ENCODE measurements around the gene DOK6. TPM values are rescaled to one million over a fixed set of nuclear protein-coding genes. Genes with fewer than 3 reads are reported as not detected.

DOK6 gene
- total RNA-seq, 1 donor, result 2.2 TPM

DNA sequence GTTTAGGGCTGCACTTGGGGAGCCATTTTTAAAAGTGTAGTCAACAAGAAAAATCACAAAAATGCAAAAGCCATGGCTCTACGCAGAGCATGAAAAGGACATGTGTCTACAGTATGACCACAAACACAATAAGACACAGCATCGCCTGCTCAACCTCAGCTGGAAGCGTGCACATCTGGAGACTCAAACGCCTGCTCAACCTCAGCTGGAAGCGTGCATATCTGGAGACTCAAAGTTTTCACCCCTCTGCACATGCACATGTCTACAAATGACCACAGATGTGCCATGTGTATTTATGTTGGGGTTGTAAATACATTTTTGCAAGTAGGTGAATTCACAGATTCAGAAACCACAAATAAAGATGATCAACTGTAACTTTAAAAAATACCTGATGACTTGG is 196.9 kb downstream of the DOK6 start:
- Histone ChIP-seq H3K27me3 (ENCODE audit: insufficient read depth, low read length) (no peaks in the 10 kb centered on the region), H3K9me3 (ENCODE audit: low read depth, low read length) (no peaks in the 10 kb centered on the region), H3K4me1 (ENCODE audit: insufficient read depth, low read length) (no peaks in the 10 kb centered on the region), H3K4me3 (ENCODE audit: low read length) (no peak overlapping the region)

DNA sequence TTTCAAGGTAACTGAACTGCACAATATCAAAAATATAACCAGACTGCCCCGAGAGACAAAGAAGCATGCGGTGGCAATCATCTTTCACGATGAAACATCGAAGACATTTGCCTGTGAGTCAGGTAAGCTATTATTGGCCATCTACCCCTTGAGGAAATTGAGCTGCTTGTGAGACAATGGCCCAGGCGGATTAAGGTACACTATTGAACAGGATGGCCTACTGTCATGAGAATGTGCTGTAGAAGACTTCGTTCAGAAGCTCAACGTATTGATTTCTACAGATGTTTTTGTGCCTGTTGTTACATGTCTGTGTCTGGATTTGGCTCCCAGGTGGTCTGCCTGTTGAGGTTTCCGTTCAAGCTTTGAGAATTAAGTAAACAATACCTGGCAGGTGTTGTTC is 198.7 kb downstream of the DOK6 start:
- Histone ChIP-seq H3K4me1 (ENCODE audit: insufficient read depth, low read length) (no peaks in the 10 kb centered on the region), H3K9me3 (ENCODE audit: low read depth, low read length) (no peaks in the 10 kb centered on the region), H3K27me3 (ENCODE audit: insufficient read depth, low read length) (no peaks in the 10 kb centered on the region), H3K4me3 (ENCODE audit: low read length) (no peak overlapping the region)

GRCh38 chr18:69612242-69612641 is 211.6 kb downstream of the DOK6 start:
- no peak overlapping the region for H3K4me3 ChIP-seq (ENCODE audit: low read length)
- H3K9me3 ChIP-seq (ENCODE audit: low read depth, low read length), result no peaks in the 10 kb centered on the region
- H3K27me3 ChIP-seq (ENCODE audit: insufficient read depth, low read length), result no peaks in the 10 kb centered on the region
- no peaks in the 10 kb centered on the region for H3K4me1 ChIP-seq (ENCODE audit: insufficient read depth, low read length)

DNA sequence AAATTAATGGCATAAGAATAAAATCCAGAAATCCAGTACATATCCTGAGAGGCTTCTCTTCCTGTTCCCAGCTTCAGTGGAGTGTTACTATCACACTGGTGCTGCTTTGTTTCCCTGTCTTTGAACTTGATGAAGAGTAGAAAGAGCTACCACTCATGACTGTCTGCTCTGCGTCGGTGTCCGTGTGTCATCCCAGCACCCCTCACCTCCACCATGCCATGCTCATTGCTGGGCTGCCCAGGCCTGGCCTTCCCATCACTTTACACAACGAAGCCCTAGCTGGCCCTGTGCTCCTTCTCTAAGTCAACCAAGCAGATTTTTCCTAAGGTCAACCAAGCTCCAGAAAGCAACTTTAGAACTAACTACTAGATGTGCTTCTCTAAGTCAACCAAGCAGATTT is 215.4 kb downstream of the DOK6 start:
- no peaks in the 10 kb centered on the region for H3K4me1 ChIP-seq (ENCODE audit: insufficient read depth, low read length)
- no peaks in the 10 kb centered on the region for H3K9me3 ChIP-seq (ENCODE audit: low read depth, low read length)
- H3K27me3 ChIP-seq (ENCODE audit: insufficient read depth, low read length), result no peaks in the 10 kb centered on the region
- H3K4me3 ChIP-seq (ENCODE audit: low read length), result no peak overlapping the region

DNA sequence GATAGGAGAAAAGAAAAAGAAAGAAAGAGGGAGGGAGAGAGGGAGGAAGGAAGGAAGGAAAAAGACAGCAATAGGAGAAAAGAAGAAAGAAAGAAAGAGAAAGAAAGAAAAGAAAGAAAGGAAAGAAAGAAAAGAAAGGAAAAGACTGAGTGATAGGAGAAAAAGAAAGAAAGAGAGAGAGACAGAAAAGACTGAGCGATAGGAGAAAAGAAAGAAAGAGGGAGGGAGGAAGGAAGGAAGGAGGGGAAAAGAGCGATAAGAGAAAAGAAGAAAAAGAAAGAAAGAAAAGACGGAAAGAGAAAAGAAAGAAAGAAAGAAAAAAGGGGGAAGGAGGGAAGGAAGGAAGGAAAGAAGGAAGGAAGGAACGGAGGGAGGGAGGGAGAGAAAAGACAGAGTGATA is 216.7 kb downstream of the DOK6 start:
- H3K4me1 ChIP-seq (ENCODE audit: insufficient read depth, low read length), result no peaks in the 10 kb centered on the region
- no peaks in the 10 kb centered on the region for H3K9me3 ChIP-seq (ENCODE audit: low read depth, low read length)
- H3K4me3 ChIP-seq (ENCODE audit: low read length), result no peak overlapping the region
- no peaks in the 10 kb centered on the region for H3K27me3 ChIP-seq (ENCODE audit: insufficient read depth, low read length)

- no peak overlapping the region for H3K4me3 ChIP-seq (ENCODE audit: low read length)
- no peaks in the 10 kb centered on the region for H3K9me3 ChIP-seq (ENCODE audit: low read depth, low read length)
- no peaks in the 10 kb centered on the region for H3K27me3 ChIP-seq (ENCODE audit: insufficient read depth, low read length)
- no peaks in the 10 kb centered on the region for H3K4me1 ChIP-seq (ENCODE audit: insufficient read depth, low read length)
Measured at GRCh38 chr18:69617888-69618287, 217.2 kb downstream of the DOK6 start.

- H3K4me3 ChIP-seq (ENCODE audit: low read length), result no peak overlapping the region
- H3K9me3 ChIP-seq (ENCODE audit: low read depth, low read length), result no peaks in the 10 kb centered on the region
- H3K4me1 ChIP-seq (ENCODE audit: insufficient read depth, low read length), result no peaks in the 10 kb centered on the region
- H3K27me3 ChIP-seq (ENCODE audit: insufficient read depth, low read length), result no peaks in the 10 kb centered on the region
Measured at GRCh38 chr18:69622184-69622583, 221.5 kb downstream of the DOK6 start.

GRCh38 chr18:69622961-69623360 is 222.3 kb downstream of the DOK6 start:
- no peaks in the 10 kb centered on the region for H3K9me3 ChIP-seq (ENCODE audit: low read depth, low read length)
- no peaks in the 10 kb centered on the region for H3K27me3 ChIP-seq (ENCODE audit: insufficient read depth, low read length)
- H3K4me1 ChIP-seq (ENCODE audit: insufficient read depth, low read length), result no peaks in the 10 kb centered on the region
- no peak overlapping the region for H3K4me3 ChIP-seq (ENCODE audit: low read length)

DNA sequence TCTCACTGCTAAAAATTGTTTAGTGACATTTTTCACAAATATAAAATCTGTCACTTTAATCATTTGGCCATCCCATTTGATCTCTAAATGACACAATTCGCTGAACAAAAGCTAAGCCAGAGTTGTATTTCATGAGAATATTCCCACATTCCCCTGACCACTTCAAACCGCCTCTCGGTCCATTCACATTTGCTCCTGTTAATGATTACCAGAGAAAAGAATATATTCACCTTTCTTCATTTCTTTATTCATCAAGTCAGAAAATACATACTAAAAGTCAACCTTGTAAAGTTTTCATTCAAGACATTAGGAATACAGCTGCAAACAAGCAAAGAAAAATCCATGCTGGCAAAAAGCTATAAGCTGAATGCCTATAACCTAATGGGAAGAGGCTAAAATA is 225.5 kb downstream of the DOK6 start:
- no peaks in the 10 kb centered on the region for H3K4me1 ChIP-seq (ENCODE audit: insufficient read depth, low read length)
- no peak overlapping the region for H3K4me3 ChIP-seq (ENCODE audit: low read length)
- no peaks in the 10 kb centered on the region for H3K27me3 ChIP-seq (ENCODE audit: insufficient read depth, low read length)
- H3K9me3 ChIP-seq (ENCODE audit: low read depth, low read length), result no peaks in the 10 kb centered on the region

- Histone ChIP-seq H3K27me3 (ENCODE audit: insufficient read depth, low read length) (peaks cover 2% of the 10 kb centered on the region), H3K4me3 (ENCODE audit: low read length) (no peak overlapping the region), H3K4me1 (ENCODE audit: insufficient read depth, low read length) (no peaks in the 10 kb centered on the region), H3K9me3 (ENCODE audit: low read depth, low read length) (no peaks in the 10 kb centered on the region)
Measured at GRCh38 chr18:69626643-69627242, 226.1 kb downstream of the DOK6 start.

DNA sequence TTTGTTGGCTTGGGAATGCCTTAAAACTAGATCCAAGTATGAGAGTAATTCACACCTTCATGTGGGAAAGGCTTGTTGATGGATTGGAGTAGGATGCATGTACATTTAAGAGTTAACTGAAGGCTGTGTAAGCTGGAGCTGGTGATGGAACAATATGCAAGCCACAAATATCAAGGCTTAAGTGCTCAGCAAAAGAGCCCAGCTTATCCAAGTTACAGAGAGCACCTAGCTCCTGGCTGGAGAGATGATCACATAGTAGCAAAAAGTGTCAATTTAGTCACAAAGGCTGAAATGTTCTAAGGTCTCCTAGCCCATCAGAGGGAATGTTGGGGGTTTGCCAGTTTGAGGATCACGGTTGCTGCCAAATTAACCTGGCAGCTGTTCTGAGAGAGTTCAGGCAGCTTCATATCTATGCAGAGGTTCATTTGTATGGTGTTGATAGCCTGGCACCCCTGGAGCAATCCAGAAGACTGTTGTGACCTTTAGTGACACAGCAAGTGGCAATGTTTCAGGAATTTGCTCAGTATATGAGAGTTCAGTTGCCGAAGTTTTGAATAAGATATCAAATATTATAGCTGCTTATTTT is 228.2 kb downstream of the DOK6 start:
- no peaks in the 10 kb centered on the region for H3K9me3 ChIP-seq (ENCODE audit: low read depth, low read length)

GRCh38 chr18:69631281-69631680 is 230.6 kb downstream of the DOK6 start:
- Histone ChIP-seq H3K4me1 (ENCODE audit: insufficient read depth, low read length) (no peaks in the 10 kb centered on the region), H3K9me3 (ENCODE audit: low read depth, low read length) (no peaks in the 10 kb centered on the region), H3K4me3 (ENCODE audit: low read length) (no peak overlapping the region), H3K27me3 (ENCODE audit: insufficient read depth, low read length) (peaks cover 2% of the 10 kb centered on the region)

More for the DNA sequence above, 228.2 kb downstream of the DOK6 start:
- Histone ChIP-seq H3K4me1 (ENCODE audit: insufficient read depth, low read length) (no peaks in the 10 kb centered on the region), H3K27me3 (ENCODE audit: insufficient read depth, low read length) (peaks cover 2% of the 10 kb centered on the region), H3K4me3 (ENCODE audit: low read length) (no peak overlapping the region)

DNA sequence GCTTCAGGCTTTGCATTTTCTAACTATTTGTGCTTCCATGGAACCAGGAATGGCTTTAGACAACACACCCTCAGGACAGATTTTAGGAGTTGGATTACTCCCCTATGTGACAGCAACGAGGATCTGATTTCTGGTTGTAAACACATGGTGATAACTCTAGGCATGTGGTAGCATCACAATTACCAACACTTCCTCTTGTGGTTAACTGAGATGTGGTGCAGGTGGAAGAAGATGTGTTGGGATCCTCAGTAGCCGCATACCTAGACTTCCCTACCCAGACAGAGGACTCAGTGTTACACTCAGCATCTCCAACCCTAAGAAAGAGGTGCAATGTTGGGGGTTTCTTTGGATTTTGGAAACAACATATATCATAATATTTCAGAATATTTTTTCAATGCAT is 234.8 kb downstream of the DOK6 start:
- H3K9me3 ChIP-seq (ENCODE audit: low read depth, low read length), result no peaks in the 10 kb centered on the region
- H3K4me3 ChIP-seq (ENCODE audit: low read length), result no peak overlapping the region
- no peaks in the 10 kb centered on the region for H3K4me1 ChIP-seq (ENCODE audit: insufficient read depth, low read length)
- peaks cover 2% of the 10 kb centered on the region for H3K27me3 ChIP-seq (ENCODE audit: insufficient read depth, low read length)

DNA sequence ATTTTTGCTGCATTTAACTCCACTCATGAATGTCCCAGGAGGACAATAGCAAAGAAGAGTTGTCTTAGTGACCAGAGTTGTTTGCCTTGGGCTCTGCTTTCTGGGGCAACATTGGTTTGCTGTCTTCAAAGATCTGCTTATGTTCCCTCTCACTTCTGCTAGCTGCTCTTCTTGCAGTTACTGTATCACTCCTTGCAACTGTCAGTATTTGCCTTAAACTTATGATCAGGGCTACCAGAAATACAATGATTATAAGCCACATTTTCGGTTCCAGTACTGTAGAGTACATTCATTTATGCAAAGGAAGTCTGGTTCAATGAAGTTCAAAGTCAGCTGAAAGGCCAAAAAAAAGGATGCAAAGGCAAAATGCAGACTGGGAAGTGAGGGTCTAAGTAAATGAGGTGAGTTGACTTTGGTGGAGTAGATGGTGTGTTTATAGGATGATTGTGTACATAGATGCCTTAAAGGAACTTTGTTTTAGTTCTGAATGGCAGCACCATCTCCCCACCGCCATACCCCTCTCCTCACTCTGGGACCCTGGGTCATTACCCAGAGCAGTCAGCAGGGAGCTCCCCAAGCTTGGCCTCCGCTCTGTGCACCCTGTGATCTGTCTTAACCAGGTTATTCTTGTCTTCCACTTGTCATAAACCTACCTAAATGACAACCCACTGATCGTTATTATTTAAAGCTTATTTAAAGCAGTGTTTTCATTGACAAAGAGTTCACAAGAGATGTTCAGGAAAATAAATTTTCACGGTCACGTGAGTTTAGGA is 236.0 kb downstream of the DOK6 start:
- Histone ChIP-seq H3K4me3 (ENCODE audit: low read length) (no peak overlapping the region), H3K4me1 (ENCODE audit: insufficient read depth, low read length) (no peaks in the 10 kb centered on the region), H3K27me3 (ENCODE audit: insufficient read depth, low read length) (no peaks in the 10 kb centered on the region), H3K9me3 (ENCODE audit: low read depth, low read length) (no peaks in the 10 kb centered on the region)

DNA sequence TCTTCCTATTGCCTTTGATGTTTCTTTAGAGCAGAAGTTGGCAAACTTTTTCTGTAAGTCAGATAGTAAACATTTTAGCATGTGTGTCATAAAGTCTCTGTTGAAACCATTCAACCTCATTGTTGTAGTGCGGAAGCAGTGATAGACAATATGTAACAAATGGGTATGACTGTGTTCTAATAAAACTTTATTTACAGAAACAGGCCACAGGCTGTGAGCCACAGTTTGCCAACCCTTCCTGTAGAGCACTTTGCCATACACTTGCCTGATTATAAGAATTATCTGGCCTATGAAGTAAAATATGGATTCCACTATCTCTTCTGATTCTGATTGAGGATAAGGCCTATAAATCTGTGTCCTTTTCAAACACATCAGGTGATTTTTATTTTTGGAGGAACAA is 237.4 kb downstream of the DOK6 start:
- Histone ChIP-seq H3K4me3 (ENCODE audit: low read length) (no peak overlapping the region), H3K27me3 (ENCODE audit: insufficient read depth, low read length) (no peaks in the 10 kb centered on the region), H3K4me1 (ENCODE audit: insufficient read depth, low read length) (no peaks in the 10 kb centered on the region), H3K9me3 (ENCODE audit: low read depth, low read length) (no peaks in the 10 kb centered on the region)

GRCh38 chr18:69647702-69648101 is 247.0 kb downstream of the DOK6 start:
- Histone ChIP-seq H3K9me3 (ENCODE audit: low read depth, low read length) (no peaks in the 10 kb centered on the region), H3K4me1 (ENCODE audit: insufficient read depth, low read length) (no peaks in the 10 kb centered on the region), H3K27me3 (ENCODE audit: insufficient read depth, low read length) (peaks cover 5% of the 10 kb centered on the region), H3K4me3 (ENCODE audit: low read length) (no peak overlapping the region)

All from mononuclear cell (primary cell).